ENCODE data around the gene DMRTB1.
"Not testable (repeated sequence)": the region's sequence is repeated elsewhere in the genome, so short reads cannot be mapped to it uniquely, and the experiment has no call there.

Gene DMRTB1

GRCh38 chr1:53459321-53460175 lies at the start of gene DMRTB1:
Gene DMRTB1, plus strand, starts transcription at chr1:53459399. Its CDS starts 55 bp downstream, at chr1:53459454.
- no peak for DNase-seq

GRCh38 chr1:53409695-53410094 lies 49.5 kb upstream of the DMRTB1 start:
- no peak for DNase-seq

- DNase-seq, result no peak
Measured at GRCh38 chr1:53410100-53410541, 49.1 kb upstream of the DMRTB1 start.

- no peak for DNase-seq
Measured at GRCh38 chr1:53410701-53411100, 48.5 kb upstream of the DMRTB1 start.

- no peak for DNase-seq
Measured at GRCh38 chr1:53411541-53412152, 47.6 kb upstream of the DMRTB1 start.

GRCh38 chr1:53412285-53413174 lies 46.7 kb upstream of the DMRTB1 start:
- DNase-seq, result no peak

- DNase-seq, result no peak
Measured at GRCh38 chr1:53413175-53414001, 45.8 kb upstream of the DMRTB1 start.

- no peak for DNase-seq
Measured at GRCh38 chr1:53414632-53415031, 44.6 kb upstream of the DMRTB1 start.

- DNase-seq, result no peak
Measured at GRCh38 chr1:53415432-53415831, 43.8 kb upstream of the DMRTB1 start.

GRCh38 chr1:53416269-53416813 lies 42.9 kb upstream of the DMRTB1 start:
- DNase-seq, result no peak

- DNase-seq, result no peak
Measured at GRCh38 chr1:53417074-53417511, 42.1 kb upstream of the DMRTB1 start.

- peak; percentile 59 for DNase-seq
Measured at GRCh38 chr1:53419034-53419433, 40.2 kb upstream of the DMRTB1 start.

GRCh38 chr1:53420341-53420740 lies 38.9 kb upstream of the DMRTB1 start:
- no peak for DNase-seq

GRCh38 chr1:53421208-53421607 lies 38.0 kb upstream of the DMRTB1 start:
- DNase-seq, result no peak

GRCh38 chr1:53430261-53430660 lies 28.9 kb upstream of the DMRTB1 start:
- DNase-seq, result no peak

GRCh38 chr1:53430779-53431178 lies 28.4 kb upstream of the DMRTB1 start:
- no peak for DNase-seq

- no peak for DNase-seq
Measured at GRCh38 chr1:53431244-53431643, 28.0 kb upstream of the DMRTB1 start.

GRCh38 chr1:53431805-53432565 lies 27.2 kb upstream of the DMRTB1 start:
- no peak for DNase-seq

GRCh38 chr1:53432611-53433010 lies 26.6 kb upstream of the DMRTB1 start:
- DNase-seq, result no peak

- not testable (repeated sequence) for DNase-seq
Measured at GRCh38 chr1:53434405-53435007, 24.7 kb upstream of the DMRTB1 start.

GRCh38 chr1:53435151-53435550 lies 24.0 kb upstream of the DMRTB1 start:
- DNase-seq, result no peak
